KMS-11 (cell line): ENCODE measurements around the gene CANX.

Experiments
- H2AFZ ChIP-seq: fragments of 200-600 bp; sonication (generic); 2 replicates; pipeline ENCODE4 v1.6.1; 2016; ENCODE audit warnings: antibody characterized with exemption, mixed run types, low read depth
- H3K27ac ChIP-seq: fragments of 200-600 bp; sonication (generic); 2 replicates; pipeline ENCODE4 v1.6.1; 2016; ENCODE audit warnings: mild to moderate bottlenecking, mixed run types
- H3K27me3 ChIP-seq: fragments of 200-600 bp; sonication (generic); 2 replicates; pipeline ENCODE4 v1.6.1; 2017; ENCODE audit warnings: mild to moderate bottlenecking, low read depth, mixed run types, moderate library complexity; ENCODE audit not compliant: insufficient read depth
- H3K36me3 ChIP-seq: fragments of 200-600 bp; sonication (generic); 2 replicates; pipeline ENCODE4 v1.6.1; 2017; ENCODE audit warnings: mild to moderate bottlenecking, mixed run types; ENCODE audit not compliant: insufficient read depth
- H3K4me1 ChIP-seq: fragments of 200-600 bp; sonication (generic); 2 replicates; pipeline ENCODE4 v1.6.1; 2016; ENCODE audit warnings: mild to moderate bottlenecking, low read depth, mixed run types; ENCODE audit not compliant: poor library complexity, severe bottlenecking
- H3K4me2 ChIP-seq: fragments of 200-600 bp; sonication (generic); 2 replicates; pipeline ENCODE4 v1.7.0; 2016; ENCODE audit warnings: mild to moderate bottlenecking, mixed run types
- H3K4me3 ChIP-seq: fragments of 200-600 bp; sonication (generic); IDR thresholded peaks from 2 replicates; pipeline ENCODE4 v1.6.1; 2017; ENCODE audit warnings: low read depth, low read length, mixed read lengths; ENCODE audit not compliant: insufficient read depth
- H3K79me2 ChIP-seq: fragments of 200-600 bp; sonication (generic); 2 replicates; pipeline ENCODE4 v1.6.1; 2016; ENCODE audit warnings: low read depth, mixed run types; ENCODE audit not compliant: insufficient read depth
- H3K9ac ChIP-seq: fragments of 200-600 bp; sonication (generic); 2 replicates; pipeline ENCODE4 v1.6.1; 2016; ENCODE audit warnings: mild to moderate bottlenecking, mixed run types
- H4K20me1 ChIP-seq: fragments of 200-600 bp; sonication (generic); 2 replicates; pipeline ENCODE4 v1.6.1; 2016; ENCODE audit warnings: mild to moderate bottlenecking, mixed run types; ENCODE audit not compliant: insufficient read depth
- CTCF ChIP-seq: fragments of 200-600 bp; sonication (generic); conservative IDR thresholded peaks from 2 replicates; pipeline ENCODE4 v1.6.1; 2017; ENCODE audit warnings: low read depth, mild to moderate bottlenecking, antibody characterized with exemption, low read length, moderate library complexity, mixed read lengths

CANX gene

GRCh38 chr5:179697993-179698934, 503 bp upstream of the CANX start:
- no peaks in the 10 kb centered on the region; the same call in 1 of the 2 replicates for H3K36me3 ChIP-seq
- peaks cover 45% of the 10 kb centered on the region for H3K79me2 ChIP-seq
- peaks cover 11% of the 10 kb centered on the region for H3K4me1 ChIP-seq
- TF ChIP-seq CTCF, result no peak
- no peaks in the 10 kb centered on the region for H4K20me1 ChIP-seq
- H3K4me3 ChIP-seq, result no peak overlapping the region
- H3K27ac ChIP-seq, result peak overlapping the region; percentile 99
- H3K4me2 ChIP-seq, result peak overlapping the region; percentile 87
- peak overlapping the region; percentile 61 for H2AFZ ChIP-seq
- H3K9ac ChIP-seq, result peak overlapping the region; percentile 99
- H3K27me3 ChIP-seq, result no peaks in the 10 kb centered on the region

DNA sequence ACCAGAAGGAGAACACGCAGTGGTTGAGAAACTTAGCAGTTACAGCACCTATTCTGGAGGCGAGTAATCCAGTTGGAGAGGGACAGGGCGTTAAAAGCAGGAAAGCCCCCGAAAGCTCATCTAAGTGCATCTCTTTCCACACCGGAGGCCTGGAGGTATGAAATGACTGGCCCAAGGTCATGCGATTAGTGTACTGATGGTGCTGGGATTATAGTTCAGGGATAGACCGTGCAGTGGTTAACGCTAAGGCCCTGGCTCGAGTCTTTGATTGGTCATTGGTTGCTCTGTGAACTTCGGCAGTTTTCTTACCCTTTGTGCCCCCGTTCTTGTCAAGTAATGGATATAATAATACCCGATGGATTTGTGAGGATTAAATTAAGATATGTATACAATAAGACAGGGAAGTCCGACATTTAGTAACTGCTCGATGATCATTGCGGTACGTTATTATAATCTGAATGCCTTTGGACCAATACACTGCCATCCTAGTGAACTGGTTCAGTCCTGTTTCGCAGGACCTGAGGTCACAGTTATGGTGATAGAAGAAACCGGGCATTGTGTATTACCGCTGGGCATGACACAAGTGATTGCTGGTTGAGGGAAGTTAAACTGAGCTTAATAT, 960 bp downstream of the CANX start:
- H3K36me3 ChIP-seq, result no peaks in the 10 kb centered on the region; the same call in 1 of the 2 replicates
- H2AFZ ChIP-seq, result no peak overlapping the region
- H3K9ac ChIP-seq, result peak overlapping the region; percentile 99
- no peak overlapping the region for H3K4me3 ChIP-seq
- H3K4me2 ChIP-seq, result peak overlapping the region; percentile 58
- H3K27ac ChIP-seq, result peak overlapping the region; percentile 90
- TF ChIP-seq CTCF, result no peak
- H3K4me1 ChIP-seq, result peaks cover 11% of the 10 kb centered on the region
- no peaks in the 10 kb centered on the region for H4K20me1 ChIP-seq
- peaks cover 58% of the 10 kb centered on the region for H3K79me2 ChIP-seq
- no peaks in the 10 kb centered on the region for H3K27me3 ChIP-seq

GRCh38 chr5:179700401-179700918, 1.7 kb downstream of the CANX start:
- peaks cover 65% of the 10 kb centered on the region for H3K79me2 ChIP-seq
- no peaks in the 10 kb centered on the region for H3K27me3 ChIP-seq
- H3K4me2 ChIP-seq, result peak overlapping the region; percentile 58
- H3K27ac ChIP-seq, result peak overlapping the region; percentile 90; the same call in 1 of the 2 replicates
- H4K20me1 ChIP-seq, result no peaks in the 10 kb centered on the region
- TF ChIP-seq CTCF, result no peak
- H3K9ac ChIP-seq, result peak overlapping the region; percentile 99; the same call in 1 of the 2 replicates
- H3K4me1 ChIP-seq, result peaks cover 11% of the 10 kb centered on the region
- no peak overlapping the region for H3K4me3 ChIP-seq
- no peaks in the 10 kb centered on the region; the same call in 1 of the 2 replicates for H3K36me3 ChIP-seq
- H2AFZ ChIP-seq, result no peak overlapping the region

- Histone ChIP-seq H3K27me3 (no peaks in the 10 kb centered on the region), H3K36me3 (peaks cover 6% of the 10 kb centered on the region; the same call in 1 of the 2 replicates), H3K79me2 (peaks cover 7% of the 10 kb centered on the region; the same call in 1 of the 2 replicates), H2AFZ (no peak overlapping the region), H3K4me3 (no peak overlapping the region), H3K9ac (no peak overlapping the region), H4K20me1 (no peaks in the 10 kb centered on the region), H3K4me1 (no peaks in the 10 kb centered on the region), H3K4me2 (no peak overlapping the region), H3K27ac (no peak overlapping the region)
- TF ChIP-seq CTCF, result no peak
Measured at GRCh38 chr5:179716286-179716685, 17.5 kb downstream of the CANX start.
